ENCODE results near the gene PEX10.

PEX10 gene

GRCh38 chr1:2417833-2418225, 5.5 kb upstream of the PEX10 start:
- Mint-ChIP-seq H3K4me3 (no peak overlapping the region), H3K27ac (no peak overlapping the region), H3K36me3 (ENCODE audit: low read depth) (no peaks in the 10 kb centered on the region), H3K27me3 (ENCODE audit: low read depth, poor library complexity) (peaks cover 46% of the 10 kb centered on the region), H3K9me3 (peaks cover 13% of the 10 kb centered on the region), H3K4me1 (peaks cover 24% of the 10 kb centered on the region)
- DNase-seq: no peak
- no peak for TF ChIP-seq CTCF (IDR thresholded peaks at IDR 0.05)

GRCh38 chr1:2417083-2417832, 4.9 kb upstream of the PEX10 start:
- H3K27me3 Mint-ChIP-seq (ENCODE audit: low read depth, poor library complexity): peaks cover 40% of the 10 kb centered on the region
- TF ChIP-seq CTCF (IDR thresholded peaks at IDR 0.05): no peak

GRCh38 chr1:2416403-2416802, 4.0 kb upstream of the PEX10 start:
- no peaks in the 10 kb centered on the region for H3K36me3 Mint-ChIP-seq (ENCODE audit: low read depth)
- H3K4me3 Mint-ChIP-seq: no peak overlapping the region
- H3K27ac Mint-ChIP-seq: no peak overlapping the region
- H3K27me3 Mint-ChIP-seq (ENCODE audit: low read depth, poor library complexity): peaks cover 32% of the 10 kb centered on the region
- no peak for DNase-seq
- H3K9me3 Mint-ChIP-seq: no peaks in the 10 kb centered on the region
- TF ChIP-seq CTCF (IDR thresholded peaks at IDR 0.05): no peak
- peaks cover 24% of the 10 kb centered on the region for H3K4me1 Mint-ChIP-seq

More at GRCh38 chr1:2417083-2417832, 4.9 kb upstream of the PEX10 start:
- Mint-ChIP-seq H3K36me3 (ENCODE audit: low read depth) (no peaks in the 10 kb centered on the region), H3K4me1 (peaks cover 24% of the 10 kb centered on the region), H3K4me3 (no peak overlapping the region), H3K27ac (no peak overlapping the region), H3K9me3 (peaks cover 7% of the 10 kb centered on the region)
- DNase-seq: no peak

GRCh38 chr1:2415801-2416208, 3.4 kb upstream of the PEX10 start:
- no peak for DNase-seq

GRCh38 chr1:2415337-2415736, 3.0 kb upstream of the PEX10 start:
- no peak overlapping the region for H3K27ac Mint-ChIP-seq
- H3K27me3 Mint-ChIP-seq (ENCODE audit: low read depth, poor library complexity): peaks cover 24% of the 10 kb centered on the region
- H3K4me3 Mint-ChIP-seq: no peak overlapping the region
- no peaks in the 10 kb centered on the region for H3K9me3 Mint-ChIP-seq
- DNase-seq: no peak
- peaks cover 7% of the 10 kb centered on the region for H3K36me3 Mint-ChIP-seq (ENCODE audit: low read depth)
- peaks cover 31% of the 10 kb centered on the region for H3K4me1 Mint-ChIP-seq
- TF ChIP-seq CTCF (IDR thresholded peaks at IDR 0.05): no peak

More at GRCh38 chr1:2415801-2416208, 3.4 kb upstream of the PEX10 start:
- peaks cover 2% of the 10 kb centered on the region for H3K36me3 Mint-ChIP-seq (ENCODE audit: low read depth)
- H3K27me3 Mint-ChIP-seq (ENCODE audit: low read depth, poor library complexity): peaks cover 29% of the 10 kb centered on the region
- H3K4me3 Mint-ChIP-seq: no peak overlapping the region
- peaks cover 29% of the 10 kb centered on the region for H3K4me1 Mint-ChIP-seq
- no peak for TF ChIP-seq CTCF (IDR thresholded peaks at IDR 0.05)
- H3K27ac Mint-ChIP-seq: no peak overlapping the region
- no peaks in the 10 kb centered on the region for H3K9me3 Mint-ChIP-seq

Measured in nephron progenitor cell (in vitro differentiated cells).